DOHH2 (cell line): ENCODE results near the gene ZNF841.
"Not testable (repeated sequence)": the region's sequence is repeated elsewhere in the genome, so short reads cannot be mapped to it uniquely, and the experiment has no call there.

Experiments
- H3F3A ChIP-seq: fragments of 200-600 bp; sonication (generic), shearing (Covaris generic); 2 replicates; pipeline ENCODE4 v1.6.0; 2016; ENCODE audit warnings: antibody characterized with exemption, mild to moderate bottlenecking; ENCODE audit not compliant: control insufficient read depth, insufficient read depth
- H3K27ac ChIP-seq: fragments of 200-600 bp; sonication (generic); 2 replicates; pipeline ENCODE4 v1.5.1; 2014; ENCODE audit warnings: low read depth, mild to moderate bottlenecking, low read length, moderate library complexity
- H3K27me3 ChIP-seq: fragments of 200-600 bp; sonication (generic); 2 replicates; pipeline ENCODE4 v1.6.1; 2014; ENCODE audit warnings: mild to moderate bottlenecking, low read length, mixed read lengths; ENCODE audit not compliant: control insufficient read depth
- H3K36me3 ChIP-seq: fragments of 200-600 bp; sonication (generic); 2 replicates; pipeline ENCODE4 v1.6.1; 2014; ENCODE audit warnings: mild to moderate bottlenecking, low read length, moderate library complexity, mixed read lengths; ENCODE audit not compliant: control insufficient read depth
- H3K4me1 ChIP-seq: fragments of 200-600 bp; sonication (generic); 2 replicates; pipeline ENCODE4 v1.6.1; 2014; ENCODE audit warnings: mild to moderate bottlenecking, low read length, mixed read lengths; ENCODE audit not compliant: control insufficient read depth
- H3K4me2 ChIP-seq: fragments of 200-600 bp; sonication (generic); 2 replicates; pipeline ENCODE4 v1.6.0; 2014; ENCODE audit warnings: mild to moderate bottlenecking, low read length, moderate library complexity
- H3K4me3 ChIP-seq: fragments of 200-600 bp; sonication (generic); 2 replicates; pipeline ENCODE4 v1.5.1; 2014; ENCODE audit warnings: mild to moderate bottlenecking, low read length, mixed read lengths
- H3K79me2 ChIP-seq: fragments of 200-600 bp; sonication (generic); 2 replicates; pipeline ENCODE4 v1.6.1; 2014; ENCODE audit warnings: mild to moderate bottlenecking, low read length, mixed read lengths; ENCODE audit not compliant: control insufficient read depth
- H3K9me2 ChIP-seq: fragments of 200-600 bp; sonication (generic); replicated peaks from 2 replicates; pipeline ENCODE4 v1.6.1; 2014; ENCODE audit warnings: mild to moderate bottlenecking, low read length, mixed read lengths; ENCODE audit not compliant: control insufficient read depth
- H3K9me3 ChIP-seq: fragments of 200-600 bp; sonication (generic); 2 replicates; pipeline ENCODE4 v1.6.1; 2014; ENCODE audit warnings: antibody characterized with exemption, low read length, mixed read lengths; ENCODE audit not compliant: control insufficient read depth, insufficient read depth
- H4K20me1 ChIP-seq: fragments of 200-600 bp; sonication (generic); 2 replicates; pipeline ENCODE4 v1.6.0; 2014; ENCODE audit warnings: low read depth, mild to moderate bottlenecking, antibody characterized with exemption, low read length, moderate library complexity; ENCODE audit not compliant: control insufficient read depth, insufficient read depth
- EZH2phosphoT487 ChIP-seq: fragments of 200-600 bp; sonication (generic); IDR thresholded peaks from 2 replicates; pipeline ENCODE4 v1.6.1; 2017; ENCODE audit warnings: borderline replicate concordance, mild to moderate bottlenecking, antibody characterized with exemption, low read length, moderate library complexity, mixed read lengths
- TF ChIP-seq, protein P1 (sequence below): fragments of 200-600 bp; sonication (generic); IDR thresholded peaks from one replicate; pipeline ENCODE4 v1.5.1; 2014; ENCODE audit warnings: antibody characterized with exemption, mild to moderate bottlenecking, low read depth, low read length; ENCODE audit not compliant: poor library complexity, severe bottlenecking

Gene ZNF841

GRCh38 chr19:52028780-52029123 lies 66.8 kb downstream of the ZNF841 start:
- Histone ChIP-seq H4K20me1 (no peaks in the 10 kb centered on the region), H3K4me2 (peak overlapping the region; percentile 80), H3K27me3 (no peaks in the 10 kb centered on the region), H3F3A (no peaks in the 10 kb centered on the region), H3K27ac (peak overlapping the region; percentile 37), H3K4me3 (peak overlapping the region; percentile 94), H3K9me3 (peaks cover 53% of the 10 kb centered on the region), H3K9me2 (no peaks in the 10 kb centered on the region), H3K4me1 (peaks cover 12% of the 10 kb centered on the region), H3K79me2 (peaks cover 16% of the 10 kb centered on the region), H3K36me3 (peaks cover 49% of the 10 kb centered on the region)
- TF ChIP-seq, protein P1, sequence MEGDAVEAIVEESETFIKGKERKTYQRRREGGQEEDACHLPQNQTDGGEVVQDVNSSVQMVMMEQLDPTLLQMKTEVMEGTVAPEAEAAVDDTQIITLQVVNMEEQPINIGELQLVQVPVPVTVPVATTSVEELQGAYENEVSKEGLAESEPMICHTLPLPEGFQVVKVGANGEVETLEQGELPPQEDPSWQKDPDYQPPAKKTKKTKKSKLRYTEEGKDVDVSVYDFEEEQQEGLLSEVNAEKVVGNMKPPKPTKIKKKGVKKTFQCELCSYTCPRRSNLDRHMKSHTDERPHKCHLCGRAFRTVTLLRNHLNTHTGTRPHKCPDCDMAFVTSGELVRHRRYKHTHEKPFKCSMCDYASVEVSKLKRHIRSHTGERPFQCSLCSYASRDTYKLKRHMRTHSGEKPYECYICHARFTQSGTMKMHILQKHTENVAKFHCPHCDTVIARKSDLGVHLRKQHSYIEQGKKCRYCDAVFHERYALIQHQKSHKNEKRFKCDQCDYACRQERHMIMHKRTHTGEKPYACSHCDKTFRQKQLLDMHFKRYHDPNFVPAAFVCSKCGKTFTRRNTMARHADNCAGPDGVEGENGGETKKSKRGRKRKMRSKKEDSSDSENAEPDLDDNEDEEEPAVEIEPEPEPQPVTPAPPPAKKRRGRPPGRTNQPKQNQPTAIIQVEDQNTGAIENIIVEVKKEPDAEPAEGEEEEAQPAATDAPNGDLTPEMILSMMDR, result no peak
- no peak for TF ChIP-seq EZH2phosphoT487

GRCh38 chr19:52028027-52028779 lies 67.4 kb downstream of the ZNF841 start, which contains the start of gene ZNF614:
TSS of gene ZNF614 (minus strand) at chr19:52028379. CDS start at chr19:52025745, 2,634 bp downstream.
- Histone ChIP-seq H3K4me1 (peaks cover 12% of the 10 kb centered on the region), H3K36me3 (peaks cover 49% of the 10 kb centered on the region), H3K79me2 (peaks cover 16% of the 10 kb centered on the region), H3F3A (no peaks in the 10 kb centered on the region), H3K9me3 (peaks cover 53% of the 10 kb centered on the region), H3K9me2 (no peaks in the 10 kb centered on the region), H4K20me1 (no peaks in the 10 kb centered on the region), H3K4me3 (peak within 1 kb of the TSS; percentile 94), H3K27ac (peak within 1 kb of the TSS; percentile 37), H3K27me3 (no peaks in the 10 kb centered on the region), H3K4me2 (peak within 1 kb of the TSS; percentile 80)
- no peak for TF ChIP-seq EZH2phosphoT487
- TF ChIP-seq, protein P1, result no peak

DNA sequence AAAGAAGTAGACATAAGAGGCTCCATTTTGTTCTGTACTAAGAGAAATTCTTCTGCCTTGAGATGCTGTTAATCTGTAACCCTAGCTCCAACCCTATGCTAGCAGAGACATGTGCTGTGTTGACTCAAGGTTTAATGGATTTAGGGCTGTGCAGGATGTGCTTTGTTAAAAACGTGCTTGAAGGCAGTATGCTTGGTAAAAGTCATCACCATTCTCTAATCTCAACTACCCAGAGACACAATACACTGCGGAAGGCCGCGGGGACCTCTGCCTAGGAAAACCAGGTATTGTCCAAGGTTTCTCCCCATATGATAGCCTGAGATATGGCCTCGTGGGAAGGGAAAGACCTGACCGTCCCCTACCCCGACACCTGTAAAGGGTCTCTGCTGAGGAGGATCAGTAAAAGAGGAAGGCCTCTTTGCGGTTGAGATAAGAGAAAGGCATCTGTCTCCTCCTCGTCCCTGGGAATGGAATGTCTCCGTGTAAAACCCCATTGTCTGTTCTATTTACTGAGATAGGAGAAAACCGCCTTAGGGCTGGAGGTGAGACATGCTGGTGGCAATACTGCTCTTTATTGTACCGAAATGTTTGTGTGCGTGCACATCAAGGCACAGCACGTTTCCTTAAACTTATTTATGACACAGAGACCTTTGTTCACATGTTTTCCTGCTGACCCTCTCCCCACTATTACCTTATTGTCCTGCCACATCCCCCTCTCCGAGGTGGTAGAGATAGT lies 69.1 kb downstream of the ZNF841 start:
- H3F3A ChIP-seq, H3K4me3 ChIP-seq, H3K9me2 ChIP-seq, H3K27ac ChIP-seq, H3K27me3 ChIP-seq, H4K20me1 ChIP-seq: not testable (repeated sequence)
- Histone ChIP-seq H3K79me2 (peaks cover 16% of the 10 kb centered on the region), H3K36me3 (peaks cover 53% of the 10 kb centered on the region), H3K9me3 (peaks cover 50% of the 10 kb centered on the region), H3K4me2 (peak overlapping the region; percentile 80; the same call in 1 of the 2 replicates), H3K4me1 (peaks cover 12% of the 10 kb centered on the region)

GRCh38 chr19:52024478-52024877 lies 71.1 kb downstream of the ZNF841 start:
- not testable (repeated sequence) for H3K27ac ChIP-seq, H3K9me2 ChIP-seq, H3K4me3 ChIP-seq, H3K27me3 ChIP-seq, H4K20me1 ChIP-seq, H3F3A ChIP-seq, H3K4me2 ChIP-seq
- H3K79me2 ChIP-seq, result peaks cover 16% of the 10 kb centered on the region
- peaks cover 49% of the 10 kb centered on the region for H3K9me3 ChIP-seq
- peaks cover 12% of the 10 kb centered on the region for H3K4me1 ChIP-seq
- H3K36me3 ChIP-seq, result peaks cover 67% of the 10 kb centered on the region
